BLaER1 treated with 17β-estradiol and CSF1 and Interleukin-3, amounts not matched to agents 10 nM and 100 nM (cell line): Measurements from ENCODE around the gene ZNF606.

Source experiments
- H3K27ac ChIP-seq, 11 experiments: shearing (Covaris generic); formaldehyde crosslinking; 2 replicates each; pipeline ENCODE4 v1.8.1; 2022
- H3K27me3 ChIP-seq, 11 experiments: shearing (Covaris generic); formaldehyde crosslinking; 2 replicates each; pipeline ENCODE4 v1.8.1; 2022
- H3K36me3 ChIP-seq, 11 experiments: shearing (Covaris generic); formaldehyde crosslinking; 2 replicates each; pipeline ENCODE4 v1.8.1; 2022
- H3K4me1 ChIP-seq, 10 experiments: shearing (Covaris generic); formaldehyde crosslinking; 2 replicates each; pipeline ENCODE4 v1.8.1; 2022
- H3K4me2 ChIP-seq, 11 experiments: shearing (Covaris generic); formaldehyde crosslinking; 2 replicates each; pipeline ENCODE4 v1.8.1; 2022
- H3K4me3 ChIP-seq, 10 experiments: shearing (Covaris generic); formaldehyde crosslinking; 2 replicates each; pipeline ENCODE4 v1.8.1; 2022
- H3K9ac ChIP-seq, 11 experiments: shearing (Covaris generic); formaldehyde crosslinking; 2 replicates each; pipeline ENCODE4 v1.8.1; 2022
- H3K9me3 ChIP-seq, 11 experiments: shearing (Covaris generic); formaldehyde crosslinking; replicated peaks in 1 of 11; 2 replicates each; pipeline ENCODE4 v1.8.1; 2022
- H4K20me1 ChIP-seq, 11 experiments: shearing (Covaris generic); formaldehyde crosslinking; 2 replicates each; pipeline ENCODE4 v1.8.1; 2022
- Cebpa-rat ChIP-seq, 11 experiments: shearing (Covaris generic); IDR thresholded peaks; 2 replicates each; pipeline ENCODE4 v1.8.1; 2022

Gene ZNF606

GRCh38 chr19:58040751-58041525 is 38.3 kb upstream of the ZNF606 start:
- no peaks in the 10 kb centered on the region for H3K27me3 ChIP-seq
- H3K36me3 ChIP-seq, result peaks cover 0 to 4% (median 0%) of the 10 kb centered on the region in 11 experiments; a peak in 2 of 22 replicates
- no peak for TF ChIP-seq Cebpa-rat (IDR thresholded peaks at IDR 0.05)
- H4K20me1 ChIP-seq, result no peaks in the 10 kb centered on the region
- H3K27ac ChIP-seq, result no peak overlapping the region
- H3K4me2 ChIP-seq, result no peak overlapping the region
- peaks cover 58 to 70% (median 61%) of the 10 kb centered on the region in 11 experiments for H3K9me3 ChIP-seq
- no peak overlapping the region for H3K4me3 ChIP-seq
- H3K9ac ChIP-seq, result no peak overlapping the region
- peaks cover 0 to 14% (median 9%) of the 10 kb centered on the region in 10 experiments; a peak in 14 of 20 replicates for H3K4me1 ChIP-seq

- H3K4me3 ChIP-seq, result no peak overlapping the region
These were observed 36.1 kb upstream of the ZNF606 start for GRCh38 chr19:58038688-58039204.

GRCh38 chr19:58037927-58038687 is 35.5 kb upstream of the ZNF606 start:
- Histone ChIP-seq H3K36me3 (peaks cover 0 to 4% (median 0%) of the 10 kb centered on the region in 11 experiments; a peak in 2 of 22 replicates), H3K27me3 (no peaks in the 10 kb centered on the region), H4K20me1 (no peaks in the 10 kb centered on the region), H3K9me3 (peaks cover 30 to 42% (median 33%) of the 10 kb centered on the region in 11 experiments), H3K4me2 (peak overlapping the region in 7 of 11 experiments; percentile 8 to 48 (median 23); a peak in 8 of 22 replicates), H3K4me1 (peaks cover 3 to 29% (median 19%) of the 10 kb centered on the region in 10 experiments; a peak in 18 of 20 replicates), H3K9ac (peak overlapping the region in 3 of 11 experiments; percentile 18 to 27 (median 23); a peak in 3 of 22 replicates), H3K4me3 (no peak overlapping the region), H3K27ac (no peak overlapping the region; a peak in 1 of 22 replicates)
- TF ChIP-seq Cebpa-rat (IDR thresholded peaks at IDR 0.05), result no peak

More at GRCh38 chr19:58038688-58039204, 36.1 kb upstream of the ZNF606 start:
- H3K36me3 ChIP-seq, result peaks cover 0 to 4% (median 0%) of the 10 kb centered on the region in 11 experiments; a peak in 2 of 22 replicates
- H3K9ac ChIP-seq, result peak overlapping the region in 3 of 11 experiments; percentile 18 to 27 (median 23); a peak in 3 of 22 replicates
- H3K4me2 ChIP-seq, result peak overlapping the region in 7 of 11 experiments; percentile 8 to 48 (median 23); a peak in 9 of 22 replicates
- H3K27ac ChIP-seq, result no peak overlapping the region; a peak in 1 of 22 replicates
- peaks cover 36 to 48% (median 39%) of the 10 kb centered on the region in 11 experiments for H3K9me3 ChIP-seq
- TF ChIP-seq Cebpa-rat (IDR thresholded peaks at IDR 0.05), result no peak
- H4K20me1 ChIP-seq, result no peaks in the 10 kb centered on the region
- H3K4me1 ChIP-seq, result peaks cover 0 to 25% (median 15%) of the 10 kb centered on the region in 10 experiments; a peak in 15 of 20 replicates
- no peaks in the 10 kb centered on the region for H3K27me3 ChIP-seq

GRCh38 chr19:58035863-58036262 is 33.2 kb upstream of the ZNF606 start:
- H3K4me2 ChIP-seq, result peak overlapping the region in 2 of 11 experiments; percentile 65 to 74; a peak in 2 of 22 replicates
- no peaks in the 10 kb centered on the region for H3K27me3 ChIP-seq
- peaks cover 4 to 30% (median 20%) of the 10 kb centered on the region in 10 experiments; a peak in 18 of 20 replicates for H3K4me1 ChIP-seq
- peaks cover 0 to 4% (median 0%) of the 10 kb centered on the region in 11 experiments; a peak in 2 of 22 replicates for H3K36me3 ChIP-seq
- no peak overlapping the region for H3K9ac ChIP-seq
- no peak for TF ChIP-seq Cebpa-rat (IDR thresholded peaks at IDR 0.05)
- H4K20me1 ChIP-seq, result no peaks in the 10 kb centered on the region
- no peak overlapping the region for H3K27ac ChIP-seq
- no peak overlapping the region for H3K4me3 ChIP-seq
- H3K9me3 ChIP-seq, result peaks cover 10 to 19% (median 12%) of the 10 kb centered on the region in 11 experiments; a peak in 21 of 22 replicates

GRCh38 chr19:58034477-58034793 is 31.8 kb upstream of the ZNF606 start:
- Histone ChIP-seq H4K20me1 (no peaks in the 10 kb centered on the region), H3K9ac (peak overlapping the region; percentile 81 to 93 (median 88)), H3K27ac (peak overlapping the region; percentile 77 to 94 (median 86)), H3K27me3 (no peaks in the 10 kb centered on the region), H3K36me3 (peaks cover 0 to 4% (median 0%) of the 10 kb centered on the region in 11 experiments; a peak in 2 of 22 replicates), H3K9me3 (peaks cover 0 to 9% (median 0%) of the 10 kb centered on the region in 11 experiments; a peak in 6 of 22 replicates), H3K4me2 (peak overlapping the region; percentile 65 to 83 (median 74); a peak in 20 of 22 replicates), H3K4me1 (peaks cover 4 to 31% (median 20%) of the 10 kb centered on the region in 10 experiments; a peak in 18 of 20 replicates), H3K4me3 (peak overlapping the region; percentile 61 to 82 (median 73))
- no peak for TF ChIP-seq Cebpa-rat (IDR thresholded peaks at IDR 0.05)

GRCh38 chr19:58033741-58034476 is 31.3 kb upstream of the ZNF606 start, which contains the start of gene ZSCAN1:
ZSCAN1 (plus strand) TSS chr19:58034025; CDS start chr19:58037837, 3,812 bp downstream.
- peaks cover 4 to 34% (median 22%) of the 10 kb centered on the region in 10 experiments; a peak in 18 of 20 replicates for H3K4me1 ChIP-seq
- H3K9ac ChIP-seq, result peak within 1 kb of the TSS; percentile 81 to 93 (median 88)
- peak within 1 kb of the TSS; percentile 71 to 87 (median 76) for H3K4me2 ChIP-seq
- H3K9me3 ChIP-seq, result peaks cover 0 to 6% (median 0%) of the 10 kb centered on the region in 11 experiments; a peak in 2 of 22 replicates
- no peaks in the 10 kb centered on the region for H3K27me3 ChIP-seq
- TF ChIP-seq Cebpa-rat (IDR thresholded peaks at IDR 0.05), result no peak
- H4K20me1 ChIP-seq, result no peaks in the 10 kb centered on the region
- peak within 1 kb of the TSS; percentile 77 to 94 (median 86) for H3K27ac ChIP-seq
- peaks cover 0 to 4% (median 0%) of the 10 kb centered on the region in 11 experiments; a peak in 2 of 22 replicates for H3K36me3 ChIP-seq
- peak within 1 kb of the TSS; percentile 61 to 82 (median 73) for H3K4me3 ChIP-seq

GRCh38 chr19:58024661-58025060 is 22.0 kb upstream of the ZNF606 start:
- TF ChIP-seq Cebpa-rat (IDR thresholded peaks at IDR 0.05), result no peak
- Histone ChIP-seq H3K27me3 (no peaks in the 10 kb centered on the region), H3K9ac (no peak overlapping the region), H3K4me2 (no peak overlapping the region), H4K20me1 (no peaks in the 10 kb centered on the region), H3K36me3 (no peaks in the 10 kb centered on the region), H3K27ac (no peak overlapping the region), H3K4me3 (no peak overlapping the region), H3K4me1 (peaks cover 0 to 20% (median 17%) of the 10 kb centered on the region in 10 experiments; a peak in 13 of 20 replicates), H3K9me3 (peaks cover 20 to 43% (median 30%) of the 10 kb centered on the region in 11 experiments)

- peaks cover 20 to 43% (median 30%) of the 10 kb centered on the region in 11 experiments for H3K9me3 ChIP-seq
- H3K36me3 ChIP-seq, result no peaks in the 10 kb centered on the region
- no peaks in the 10 kb centered on the region for H3K27me3 ChIP-seq
- no peak for TF ChIP-seq Cebpa-rat (IDR thresholded peaks at IDR 0.05)
- peak overlapping the region in 2 of 11 experiments; percentile 21 to 31; a peak in 2 of 22 replicates for H3K27ac ChIP-seq
- H4K20me1 ChIP-seq, result no peaks in the 10 kb centered on the region
- H3K9ac ChIP-seq, result no peak overlapping the region
- H3K4me3 ChIP-seq, result no peak overlapping the region
- H3K4me1 ChIP-seq, result peaks cover 0 to 10% (median 8%) of the 10 kb centered on the region in 10 experiments; a peak in 12 of 20 replicates
- H3K4me2 ChIP-seq, result peak overlapping the region in 1 of 11 experiments; percentile 7; a peak in 1 of 22 replicates
These were observed 19.7 kb upstream of the ZNF606 start for GRCh38 chr19:58022283-58022660.
